ENCODE results near the gene EFCAB13. TPM values are rescaled to one million over a fixed set of nuclear protein-coding genes. Genes with fewer than 3 reads are reported as not detected.

Gene EFCAB13
- total and polyA plus RNA-seq, 2 of the 4 experiments (the other 2 are of a cell fraction): 0.77 to 1.4 TPM

GRCh38 chr17:47376247-47376646 lies 52.5 kb downstream of the EFCAB13 start:
- H3K9ac ChIP-seq (ENCODE audit: low read depth, low read length): no peak overlapping the region
- CTCF ChIA-PET: no interaction called here
- no peaks in the 10 kb centered on the region for H3K4me1 ChIP-seq (ENCODE audit: control insufficient read depth, insufficient read depth, low read length)
- H2BK120ac ChIP-seq (ENCODE audit: low read depth, low read length): no peak overlapping the region
- no peak overlapping the region for H3K4me2 ChIP-seq (ENCODE audit: low read depth, low read length)
- H3K36me3 ChIP-seq (ENCODE audit: control insufficient read depth, insufficient read depth, low read length): no peaks in the 10 kb centered on the region
- ATAC-seq (ENCODE audit: low read depth): no peak
- no peak overlapping the region for H4K8ac ChIP-seq (ENCODE audit: low read depth in 2 of 2, low read length in 2 of 2)
- H2AK9ac ChIP-seq (replicated peaks; ENCODE audit: low read depth, low read length, poor library complexity): no peak overlapping the region
- H2BK15ac ChIP-seq (ENCODE audit: low read depth, low read length): no peak overlapping the region
- H3K18ac ChIP-seq (ENCODE audit: low read depth, low read length): no peak overlapping the region
- dilution Hi-C loops (cut with HindIII; ENCODE audit: low sequenced_read_pairs, unreplicated experiment) (no loop called here), intact Hi-C loops (cut with micrococcal nuclease) (no loop called here), in situ Hi-C loops (cut with MboI; ENCODE audit: low sequenced_read_pairs) (no loop called here)
- H3K56ac ChIP-seq (ENCODE audit: extremely low read depth, insufficient read depth, low read length): no peak overlapping the region
- WGBS, 2 experiments (ENCODE audit: extremely low coverage in 2 of 2, insufficient read length in 1 of 2): no CpG with 5 or more reads among the region's 1 CpG
- H3K23ac ChIP-seq (ENCODE audit: low read depth, low read length): no peak overlapping the region
- BruUV-seq (replicated peaks): no TSS peak
- no peak overlapping the region for H3K14ac ChIP-seq (replicated peaks; ENCODE audit: low read depth, low read length)
- no peaks in the 10 kb centered on the region for H3K9me1 ChIP-seq (ENCODE audit: insufficient read depth, low read length)
- no peak overlapping the region for H3K27ac ChIP-seq (ENCODE audit: insufficient read depth, low read length)
- H3K4me3 ChIP-seq (ENCODE audit: insufficient read depth, low read depth, low read length): no peak overlapping the region
- H4K91ac ChIP-seq (ENCODE audit: insufficient read depth, low read depth, low read length): no peak overlapping the region
- H2BK20ac ChIP-seq (ENCODE audit: low read depth, low read length): no peak overlapping the region
- TF ChIP-seq SMC3 (IDR thresholded peaks at IDR 0.05; ENCODE audit: low read depth, low read length) (no peak), USF2 (IDR thresholded peaks at IDR 0.05; ENCODE audit: low read depth, low read length) (no peak), FOS (IDR thresholded peaks at IDR 0.05; ENCODE audit: low read depth, low read length) (no peak), CEBPB (IDR thresholded peaks at IDR 0.05; ENCODE audit: low read depth, low read length) (no peak), CHD1 (IDR thresholded peaks at IDR 0.05; ENCODE audit: low read depth, low read length) (no peak), RAD21 (IDR thresholded peaks at IDR 0.05; ENCODE audit: low read length) (no peak), MAFK (IDR thresholded peaks at IDR 0.05; ENCODE audit: low read depth, low read length) (no peak), POLR2A (IDR thresholded peaks at IDR 0.05; ENCODE audit: low read depth, low read length) (no peak), CTCF (conservative IDR thresholded peaks at IDR 0.05; ENCODE audit: low read depth, low read length) (no peak)
- H3K27me3 ChIP-seq (ENCODE audit: control insufficient read depth, insufficient read depth, low read length): no peaks in the 10 kb centered on the region
- no peak overlapping the region for H2BK5ac ChIP-seq (ENCODE audit: low read depth, low read length, poor library complexity, severe bottlenecking)
- no peak overlapping the region for H2AFZ ChIP-seq (replicated peaks; ENCODE audit: low read length, poor library complexity)
- no peak for DNase-seq
- H4K5ac ChIP-seq (ENCODE audit: low read depth, low read length): no peak overlapping the region
- no peak overlapping the region for H3K4ac ChIP-seq (ENCODE audit: low read depth, low read length)
- no peak overlapping the region for H2AK5ac ChIP-seq (ENCODE audit: low read depth, low read length)
- no peaks in the 10 kb centered on the region for H3K9me3 ChIP-seq (ENCODE audit: control insufficient read depth, insufficient read depth, low read length)
- H3K79me1 ChIP-seq (ENCODE audit: low read depth in 1 of 2, low read length in 2 of 2): no peaks in the 10 kb centered on the region
- POLR2A ChIA-PET (ENCODE audit: unreplicated experiment): no interaction called here
- H4K20me1 ChIP-seq (ENCODE audit: insufficient read depth, low read length): no peaks in the 10 kb centered on the region

Data from IMR-90 (cell line).